Measurements from ENCODE around the gene FAM13A.

Gene FAM13A

GRCh38 chr4:88747351-88747750 is 309.6 kb downstream of the FAM13A start:
- DNase-seq (ENCODE audit: low read depth in 2 of 2): no peak

- DNase-seq (ENCODE audit: low read depth in 2 of 2): no peak
Measured at GRCh38 chr4:88746206-88746605, 310.8 kb downstream of the FAM13A start.

- no peak for DNase-seq (ENCODE audit: low read depth in 2 of 2)
Measured at GRCh38 chr4:88745581-88746163, 311.3 kb downstream of the FAM13A start.

DNA sequence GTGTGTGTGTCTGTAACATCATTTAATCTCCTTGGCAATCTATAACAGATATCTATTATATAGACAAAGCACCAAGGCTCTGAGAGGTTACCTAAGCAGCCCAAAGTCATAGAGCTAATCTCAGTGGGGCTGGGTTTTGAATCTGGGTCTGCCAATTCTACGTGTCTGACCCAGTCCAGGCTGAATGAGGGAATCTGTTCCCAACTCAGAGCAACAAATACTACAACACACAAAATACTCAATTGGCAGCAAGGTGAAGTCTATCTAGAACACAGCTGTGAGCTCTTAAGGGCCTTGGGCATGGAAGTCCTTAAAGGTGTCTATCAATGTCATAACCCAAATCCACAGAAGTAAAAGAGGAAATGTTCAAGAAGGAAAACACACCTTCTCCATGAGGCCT is 311.8 kb downstream of the FAM13A start:
- DNase-seq (ENCODE audit: low read depth in 2 of 2): no peak

GRCh38 chr4:88744609-88745008 is 312.4 kb downstream of the FAM13A start:
- no peak for DNase-seq (ENCODE audit: low read depth in 2 of 2)

GRCh38 chr4:88743696-88744095 is 313.3 kb downstream of the FAM13A start:
- DNase-seq (ENCODE audit: low read depth in 2 of 2): no peak

DNA sequence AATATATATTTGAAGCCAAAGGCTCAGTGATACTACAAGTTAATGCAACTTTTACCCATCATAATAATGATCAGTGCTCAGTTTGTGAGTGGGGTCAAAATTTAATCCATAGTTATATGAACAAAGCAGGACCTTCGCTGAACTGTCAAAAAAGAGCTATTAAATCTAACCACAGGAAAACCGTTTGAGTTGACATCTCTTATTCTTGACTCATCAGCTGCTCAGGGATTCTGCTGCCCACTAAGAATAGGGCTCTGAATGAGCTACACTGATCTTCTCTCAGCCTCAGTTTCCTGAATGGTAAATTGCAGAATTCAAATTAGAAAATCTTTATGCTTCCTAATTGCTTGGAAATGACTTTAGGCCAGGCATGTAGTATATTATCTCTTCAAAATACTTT is 314.4 kb downstream of the FAM13A start:
- DNase-seq (ENCODE audit: low read depth in 2 of 2): no peak

- DNase-seq (ENCODE audit: low read depth in 2 of 2): no peak
Measured at GRCh38 chr4:88738180-88738579, 318.8 kb downstream of the FAM13A start.

GRCh38 chr4:88737307-88737941 is 319.6 kb downstream of the FAM13A start:
- DNase-seq (ENCODE audit: low read depth in 2 of 2): no peak

DNA sequence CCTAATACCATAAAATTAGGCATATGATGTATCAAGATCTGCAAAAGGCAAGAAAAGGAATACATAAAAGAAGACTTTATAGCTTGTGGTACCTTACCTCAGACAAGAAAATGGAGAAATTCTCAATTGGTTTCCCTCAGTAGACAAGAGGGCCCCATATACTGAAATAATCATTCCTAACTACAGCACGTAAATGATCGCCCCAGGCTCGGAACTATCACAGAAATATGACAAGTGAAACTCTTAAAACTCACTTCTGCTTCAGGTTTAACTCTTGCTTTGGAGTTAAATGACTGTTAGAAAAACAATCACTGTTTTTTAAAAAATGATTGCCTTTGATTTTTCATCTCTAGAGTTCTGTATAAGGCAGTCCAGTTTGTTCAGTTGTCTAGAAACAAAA is 320.7 kb downstream of the FAM13A start:
- no peak for DNase-seq (ENCODE audit: low read depth in 2 of 2)

- DNase-seq (ENCODE audit: low read depth in 2 of 2): no peak
Measured at GRCh38 chr4:88735564-88735963, 321.4 kb downstream of the FAM13A start.

- no peak for DNase-seq (ENCODE audit: low read depth in 2 of 2)
Measured at GRCh38 chr4:88734403-88734949, 322.5 kb downstream of the FAM13A start.

DNA sequence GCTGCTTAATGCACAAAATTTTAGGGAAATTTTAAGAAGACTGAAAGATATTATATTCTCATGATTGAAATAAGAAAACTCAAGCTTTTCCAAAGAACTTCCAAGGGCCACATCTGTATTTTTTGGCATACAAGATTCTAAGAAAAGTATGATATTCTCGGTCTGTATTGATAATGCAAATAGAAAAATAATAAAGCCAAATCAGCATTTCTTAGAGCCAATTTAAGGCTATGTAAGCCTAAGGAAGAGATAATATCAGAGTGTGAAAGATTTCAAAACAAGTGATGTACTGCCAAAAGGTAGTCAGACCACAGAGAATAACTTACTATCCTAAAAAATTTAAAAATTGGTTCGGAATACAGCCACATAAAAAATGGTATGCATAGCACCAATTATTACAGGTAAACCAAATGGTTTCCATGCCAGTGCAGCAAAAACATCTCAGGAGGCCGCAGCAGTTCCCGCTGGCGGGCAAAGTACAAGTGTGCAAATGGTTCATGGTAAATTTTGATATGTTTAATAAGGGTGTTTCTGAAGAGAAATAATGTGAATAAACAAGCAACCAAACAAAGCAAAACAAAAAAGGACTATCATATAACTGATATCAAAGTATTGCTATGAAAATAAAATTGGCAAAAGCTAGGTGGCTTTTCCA is 324.1 kb downstream of the FAM13A start:
- DNase-seq (ENCODE audit: low read depth in 2 of 2): no peak

GRCh38 chr4:88731381-88731780 is 325.6 kb downstream of the FAM13A start:
- DNase-seq (ENCODE audit: low read depth in 2 of 2): no peak

- DNase-seq (ENCODE audit: low read depth in 2 of 2): no peak
Measured at GRCh38 chr4:88730811-88731210, 326.2 kb downstream of the FAM13A start.

DNA sequence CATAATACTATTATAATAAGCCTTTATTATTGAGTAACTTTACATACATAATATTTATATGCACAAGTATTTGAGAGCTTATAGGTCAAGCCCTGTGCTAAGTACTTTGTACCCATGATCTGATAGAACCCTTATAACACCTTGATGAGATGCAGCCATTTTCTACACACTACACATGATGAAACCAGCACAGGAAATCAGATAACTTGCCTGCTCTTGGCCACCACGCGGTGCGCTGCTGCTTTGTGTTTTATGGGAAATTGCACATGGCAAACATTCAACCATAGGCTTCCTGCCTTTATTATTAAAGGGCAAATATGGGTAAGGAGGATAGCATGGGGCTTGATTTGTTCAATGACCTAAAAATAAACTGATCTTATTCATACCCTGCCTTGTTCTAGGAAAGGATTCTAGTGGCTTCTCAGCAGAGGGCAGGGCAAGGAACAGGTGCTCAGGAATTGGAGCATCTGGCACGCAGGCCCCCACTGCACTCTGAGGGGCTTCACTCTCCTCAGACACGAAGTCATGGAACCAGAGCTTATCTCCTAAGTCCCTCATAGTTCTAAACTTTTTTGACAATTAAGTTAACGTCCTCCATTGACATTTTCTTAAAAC is 327.7 kb downstream of the FAM13A start:
- DNase-seq (ENCODE audit: low read depth in 2 of 2): no peak

GRCh38 chr4:88728146-88728545 is 328.8 kb downstream of the FAM13A start:
- no peak for DNase-seq (ENCODE audit: low read depth in 2 of 2)

- DNase-seq (ENCODE audit: low read depth in 2 of 2): no peak
Measured at GRCh38 chr4:88725986-88726385, 331.0 kb downstream of the FAM13A start.

- DNase-seq (ENCODE audit: low read depth in 2 of 2): no peak
Measured at GRCh38 chr4:88725143-88725542, 331.8 kb downstream of the FAM13A start.

GRCh38 chr4:88724406-88724805 is 332.6 kb downstream of the FAM13A start:
- DNase-seq (ENCODE audit: low read depth in 2 of 2): no peak

DNA sequence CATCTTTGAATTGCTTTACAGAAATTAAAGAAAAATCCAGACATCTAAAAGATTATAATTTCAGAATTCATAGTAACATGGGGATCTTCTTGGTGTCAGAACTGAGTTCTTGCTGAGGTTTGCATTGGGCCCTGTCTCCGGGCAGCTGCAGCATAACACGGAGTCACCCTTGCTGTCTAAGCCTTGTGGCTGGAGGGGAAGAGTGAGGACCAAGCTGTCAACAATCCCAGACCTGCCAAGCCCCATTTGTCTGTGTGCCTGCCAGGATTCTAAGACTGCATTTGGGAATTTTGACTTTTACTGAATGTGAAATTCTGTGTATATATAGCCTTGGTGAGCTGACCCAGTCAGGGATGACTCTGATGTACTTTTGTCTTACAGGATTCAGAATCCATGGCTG is 334.2 kb downstream of the FAM13A start:
- no peak for DNase-seq (ENCODE audit: low read depth in 2 of 2)

DNA sequence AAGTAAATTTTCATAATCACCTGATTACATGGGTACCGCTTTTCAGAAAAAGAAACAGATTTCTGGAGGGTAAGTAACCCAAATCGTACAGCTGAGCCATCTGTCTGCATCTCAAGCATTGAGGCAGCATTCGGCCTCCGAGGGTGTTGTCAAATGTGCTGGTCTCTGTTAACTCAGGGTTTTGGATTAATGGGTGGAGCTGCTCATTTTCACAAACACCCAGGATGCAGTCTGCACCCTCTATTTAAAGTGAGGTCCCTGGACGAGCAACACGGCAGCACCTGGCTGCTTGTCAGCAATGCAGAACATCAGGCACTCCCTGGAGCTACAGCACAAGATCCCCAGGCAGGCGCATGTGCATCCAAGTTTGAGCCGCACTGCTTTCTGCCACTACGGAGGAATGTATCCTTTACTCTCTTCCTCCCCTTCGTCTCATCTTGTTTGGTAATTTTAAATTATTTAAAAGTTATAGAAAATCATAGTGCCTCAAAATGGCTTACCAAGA is 334.7 kb downstream of the FAM13A start:
- DNase-seq (ENCODE audit: low read depth in 2 of 2): no peak

All from stimulated activated CD8-positive, alpha-beta memory T cell treated with anti-CD3 and anti-CD28 coated beads, Interleukin-15, amount 100 ng/mL, for 48 hours (primary cell).